ENCODE measurements around the gene INPP4A. TPM values are rescaled to one million over a fixed set of nuclear protein-coding genes. Genes with fewer than 3 reads are reported as not detected.

Gene INPP4A
- total RNA-seq, 2 donors from 2014 or later, result 10.9 to 12.2 TPM

GRCh38 chr2:98541906-98542305, 97.2 kb downstream of the INPP4A start:
- DNase-seq (no peak), ATAC-seq (no peak)
- Histone ChIP-seq H3K36me3 (replicated peaks in 1 of 2; ENCODE audit: insufficient read depth in 1 of 2, low read depth in 2 of 2) (peaks cover 4 to 10% of the 10 kb centered on the region in 2 donors), H3K27me3 (no peaks in the 10 kb centered on the region), H3K4me3 (no peak overlapping the region), H3K9me3 (no peaks in the 10 kb centered on the region), H3K4me1 (no peaks in the 10 kb centered on the region), H3K27ac (no peak overlapping the region)
- WGBS, 2 donors, result 80 to 84% methylated on average over 9 of the region's 9 CpGs
- TF ChIP-seq CTCF (IDR thresholded peaks at IDR 0.05) (no peak), POLR2A (IDR thresholded peaks at IDR 0.05) (no peak)
- intact Hi-C loops (cut with DNase I), result no loop called here

- H3K27ac ChIP-seq, result no peak overlapping the region
- no peak overlapping the region for H3K4me3 ChIP-seq
- WGBS, 2 donors, result 86 to 92% methylated on average over 9 to 11 of the region's 11 CpGs
- DNase-seq, result no peak
- H3K4me1 ChIP-seq, result no peaks in the 10 kb centered on the region
- no peaks in the 10 kb centered on the region for H3K9me3 ChIP-seq
- TF ChIP-seq POLR2A (IDR thresholded peaks at IDR 0.05), result no peak
- TF ChIP-seq CTCF (IDR thresholded peaks at IDR 0.05), result no peak
- ATAC-seq, result no peak
- peaks cover 4 to 10% of the 10 kb centered on the region in 2 donors for H3K36me3 ChIP-seq (replicated peaks in 1 of 2; ENCODE audit: insufficient read depth in 1 of 2, low read depth in 2 of 2)
- intact Hi-C loops (cut with DNase I), result no loop called here
- no peaks in the 10 kb centered on the region for H3K27me3 ChIP-seq
Measured at GRCh38 chr2:98543214-98543613, 98.6 kb downstream of the INPP4A start.

- Histone ChIP-seq H3K27ac (no peak overlapping the region), H3K36me3 (replicated peaks in 1 of 2; ENCODE audit: insufficient read depth in 1 of 2, low read depth in 2 of 2) (peaks cover 4 to 10% of the 10 kb centered on the region in 2 donors), H3K4me1 (no peaks in the 10 kb centered on the region), H3K4me3 (no peak overlapping the region), H3K9me3 (no peaks in the 10 kb centered on the region), H3K27me3 (no peaks in the 10 kb centered on the region)
- WGBS, 2 donors, result 90 to 91% methylated on average over 6 of the region's 6 CpGs
- TF ChIP-seq CTCF (IDR thresholded peaks at IDR 0.05) (no peak), POLR2A (IDR thresholded peaks at IDR 0.05) (no peak)
- DNase-seq (no peak), ATAC-seq (no peak)
- intact Hi-C loops (cut with DNase I), result no loop called here
Measured at GRCh38 chr2:98543842-98544241, 99.2 kb downstream of the INPP4A start.

- no peak for TF ChIP-seq POLR2A (IDR thresholded peaks at IDR 0.05)
- no peak for TF ChIP-seq CTCF (IDR thresholded peaks at IDR 0.05)
- Histone ChIP-seq H3K27me3 (no peaks in the 10 kb centered on the region), H3K36me3 (replicated peaks in 1 of 2; ENCODE audit: insufficient read depth in 1 of 2, low read depth in 2 of 2) (peaks cover 4 to 9% of the 10 kb centered on the region in 2 donors), H3K4me1 (no peaks in the 10 kb centered on the region), H3K27ac (no peak overlapping the region), H3K9me3 (no peaks in the 10 kb centered on the region), H3K4me3 (no peak overlapping the region)
- 87 to 93% methylated on average over 7 of the region's 7 CpGs for WGBS, 2 donors
- ATAC-seq (no peak), DNase-seq (no peak)
- intact Hi-C loops (cut with DNase I), result no loop called here
Measured at GRCh38 chr2:98545591-98545990, 100.9 kb downstream of the INPP4A start.

GRCh38 chr2:98546186-98546585, 101.5 kb downstream of the INPP4A start:
- ATAC-seq (no peak), DNase-seq (no peak)
- Histone ChIP-seq H3K9me3 (no peaks in the 10 kb centered on the region), H3K4me1 (no peaks in the 10 kb centered on the region), H3K27ac (no peak overlapping the region), H3K4me3 (no peak overlapping the region), H3K27me3 (no peaks in the 10 kb centered on the region), H3K36me3 (replicated peaks in 1 of 2; ENCODE audit: insufficient read depth in 1 of 2, low read depth in 2 of 2) (peaks cover 4 to 9% of the 10 kb centered on the region in 2 donors)
- intact Hi-C loops (cut with DNase I), result no loop called here
- WGBS, 2 donors, result 84 to 86% methylated on average over 3 of the region's 3 CpGs
- TF ChIP-seq POLR2A (IDR thresholded peaks at IDR 0.05) (no peak), CTCF (IDR thresholded peaks at IDR 0.05) (no peak)
